Inflammatory macrophage (primary cell): Measurements from ENCODE around the gene ARHGEF28.
A peak's percentile ranks its signal among the peaks of the same experiment; 100 is the strongest.

Experiments used
- DNase-seq, 2 donors: peaks; one replicate each; pipeline ENCODE4 v3.0.0-alpha.2; 2020 to 2022

The ARHGEF28 gene

GRCh38 chr5:73702534-73702933 lies 76.5 kb downstream of the ARHGEF28 start:
- DNase-seq = no peak

- no peak for DNase-seq
Measured at GRCh38 chr5:73702951-73703350, 77.0 kb downstream of the ARHGEF28 start.

GRCh38 chr5:73705364-73705763 lies 79.4 kb downstream of the ARHGEF28 start:
- DNase-seq = no peak

- DNase-seq = no peak
Measured at GRCh38 chr5:73706963-73707362, 81.0 kb downstream of the ARHGEF28 start.

- DNase-seq = no peak
Measured at GRCh38 chr5:73709536-73710129, 83.6 kb downstream of the ARHGEF28 start.

- no peak for DNase-seq
Measured at GRCh38 chr5:73716284-73716808, 90.3 kb downstream of the ARHGEF28 start.

- DNase-seq = peak in 1 of 2 donors; percentile 3
Measured at GRCh38 chr5:73718762-73719161, 92.8 kb downstream of the ARHGEF28 start.

- DNase-seq = no peak
Measured at GRCh38 chr5:73719632-73720031, 93.6 kb downstream of the ARHGEF28 start.

GRCh38 chr5:73722231-73722630 lies 96.2 kb downstream of the ARHGEF28 start:
- DNase-seq = no peak

- no peak for DNase-seq
Measured at GRCh38 chr5:73726071-73726470, 100.1 kb downstream of the ARHGEF28 start.

- DNase-seq = no peak
Measured at GRCh38 chr5:73726606-73727231, 100.7 kb downstream of the ARHGEF28 start.

- no peak for DNase-seq
Measured at GRCh38 chr5:73727470-73727869, 101.5 kb downstream of the ARHGEF28 start.

- DNase-seq = no peak
Measured at GRCh38 chr5:73728493-73729273, 102.7 kb downstream of the ARHGEF28 start.

GRCh38 chr5:73729329-73729728 lies 103.3 kb downstream of the ARHGEF28 start:
- no peak for DNase-seq

GRCh38 chr5:73732045-73732444 lies 106.0 kb downstream of the ARHGEF28 start:
- DNase-seq = no peak

GRCh38 chr5:73733219-73733618 lies 107.2 kb downstream of the ARHGEF28 start:
- no peak for DNase-seq

GRCh38 chr5:73735032-73735734 lies 109.2 kb downstream of the ARHGEF28 start:
- no peak for DNase-seq

GRCh38 chr5:73739650-73740049 lies 113.7 kb downstream of the ARHGEF28 start:
- DNase-seq = no peak

- DNase-seq = no peak
Measured at GRCh38 chr5:73740274-73740790, 114.3 kb downstream of the ARHGEF28 start.

- DNase-seq = no peak
Measured at GRCh38 chr5:73743161-73743560, 117.2 kb downstream of the ARHGEF28 start.

- no peak for DNase-seq
Measured at GRCh38 chr5:73745836-73746235, 119.8 kb downstream of the ARHGEF28 start.

- no peak for DNase-seq
Measured at GRCh38 chr5:73746608-73747007, 120.6 kb downstream of the ARHGEF28 start.
